Hepatocyte (in vitro differentiated cells): ENCODE data around the gene THSD4.

Source experiments
- CTCF ChIP-seq: fragments of 200-600 bp; sonication (generic); IDR thresholded peaks from 2 replicates; pipeline ENCODE4 v1.5.1; 2016; ENCODE audit warnings: antibody characterized with exemption, mild to moderate bottlenecking; ENCODE audit not compliant: poor library complexity
- EZH2 ChIP-seq: fragments of 200-600 bp; sonication (generic); IDR thresholded peaks from 2 replicates; pipeline ENCODE4 v1.6.1; 2016; ENCODE audit warnings: antibody characterized with exemption, mild to moderate bottlenecking, borderline replicate concordance
- EZH2phosphoT487 ChIP-seq: fragments of 200-600 bp; sonication (generic); IDR thresholded peaks from one replicate; pipeline ENCODE4 v1.6.1; 2018; ENCODE audit warnings: antibody characterized with exemption, mild to moderate bottlenecking, low read depth, moderate library complexity; ENCODE audit not compliant: unreplicated experiment, severe bottlenecking

DNA sequence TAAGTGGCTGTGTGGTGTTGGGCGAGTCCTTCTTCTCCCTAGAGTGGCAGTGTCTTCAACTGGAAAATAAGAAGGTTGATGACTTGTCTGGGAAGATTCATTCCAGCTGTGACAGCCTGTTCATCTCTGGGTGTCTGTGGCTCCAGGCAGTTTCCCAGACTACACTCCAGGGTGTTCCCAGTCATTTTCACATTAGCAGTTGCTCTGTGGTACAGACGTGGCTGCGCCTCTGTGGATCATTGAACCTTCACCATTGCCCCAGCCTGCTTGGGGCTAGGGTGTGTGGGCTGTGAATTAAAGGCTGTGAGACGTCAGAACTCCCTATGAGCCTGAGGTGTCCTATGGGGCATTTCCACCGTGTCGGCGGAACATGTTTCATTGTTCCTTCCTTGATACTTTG is 455.5 kb downstream of the THSD4 start:
- TF ChIP-seq CTCF: no peak
- TF ChIP-seq EZH2: no peak
- TF ChIP-seq EZH2phosphoT487: no peak
